Ascending aorta (tissue), 2 donors: Measurements from ENCODE around the gene CPA4. TPM values are rescaled to one million over a fixed set of nuclear protein-coding genes. Genes with fewer than 3 reads are reported as not detected.

Experiments
- DNase-seq, 2 donors: peaks; one replicate each; pipeline ENCODE4 v3.0.0-alpha.2; 2019; ENCODE audit warnings: low spot score in 2 of 2
- H3K27ac ChIP-seq, 2 donors: fragments of 200-600 bp; sonication (generic); one replicate each; pipeline ENCODE4 v1.5.1; 2016 to 2017; ENCODE audit warnings: mild to moderate bottlenecking in 1 of 2
- H3K27me3 ChIP-seq: fragments of 200-600 bp; sonication (generic); one replicate; pipeline ENCODE4 v1.5.1; 2017
- H3K36me3 ChIP-seq, 2 donors: fragments of 200-600 bp; sonication (generic); one replicate each; pipeline ENCODE4 v1.5.1; 2016
- H3K4me1 ChIP-seq, 2 donors: fragments of 200-600 bp; sonication (generic); one replicate each; pipeline ENCODE4 v1.5.1; 2016 to 2017; ENCODE audit warnings: mild to moderate bottlenecking in 1 of 2
- H3K4me3 ChIP-seq, 2 donors: fragments of 200-600 bp; sonication (generic); one replicate each; pipeline ENCODE4 v1.5.1; 2016 to 2017; ENCODE audit warnings: mild to moderate bottlenecking in 1 of 2
- H3K9me3 ChIP-seq, 2 donors: fragments of 200-600 bp; sonication (generic); one replicate each; pipeline ENCODE4 v1.5.1; 2016
- CTCF ChIP-seq, 3 experiments: fragments of 200-600 bp in 2 of 3; fragments of 450-650 bp in 1 of 3; sonication (generic) in 2 of 3; IDR thresholded peaks; one replicate each; pipeline ENCODE4 v1.5.1; 2016 to 2019; ENCODE audit warnings: antibody characterized with exemption in 3 of 3, mild to moderate bottlenecking in 1 of 3, moderate library complexity in 1 of 3
- intact Hi-C: fragments of 100-400 bp; cut with DNase I; formaldehyde crosslinking; loops from one replicate; pipeline ENCODE4 v1.15.1; 2023
- total RNA-seq: library from RNA; depleted of rRNA; stranded (reverse); fragments of >200 nt; gene quantifications from one replicate; pipeline ENCODE4 v1.1.0, GENCODE V29; 2016

The CPA4 gene
- total RNA-seq, 1 donor from 2014 or later = not detected

DNA sequence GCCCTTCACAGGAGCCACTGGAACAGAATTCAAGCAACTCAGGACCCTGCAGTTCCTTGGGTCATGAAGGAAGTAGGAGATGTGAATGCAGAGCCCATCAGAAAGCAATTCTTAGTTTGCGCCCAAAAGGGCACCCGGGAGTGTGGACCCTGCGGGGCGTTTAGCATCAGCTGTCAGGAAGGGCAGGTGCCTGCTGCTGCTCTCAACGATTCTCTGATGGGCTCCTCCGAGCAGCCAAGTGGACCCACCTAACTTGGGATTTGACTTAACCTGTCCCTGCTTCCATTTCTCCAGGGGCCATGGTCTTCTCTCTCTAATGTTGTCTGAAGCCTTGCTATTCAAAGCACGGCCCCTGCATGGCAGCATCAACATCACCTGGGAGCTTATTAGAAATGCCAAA is 68.7 kb downstream of the CPA4 start:
- Histone ChIP-seq H3K9me3 (peaks cover 0 to 5% of the 10 kb centered on the region in 2 donors), H3K4me1 (peaks cover 0 to 21% of the 10 kb centered on the region in 2 donors), H3K36me3 (no peaks in the 10 kb centered on the region), H3K27me3 (no peaks in the 10 kb centered on the region), H3K4me3 (no peak overlapping the region), H3K27ac (no peak overlapping the region)
- intact Hi-C loops = loop anchor here (5.0 to 10.0 kb wide), 2 partner anchors 36 to 303 kb away; partner anchors contain the start of gene COPG2
- no peak for TF ChIP-seq CTCF (IDR thresholded peaks at IDR 0.05)
- DNase-seq = peak in 1 of 2 donors; percentile 31

- intact Hi-C loops = loop anchor here (5.0 to 10.0 kb wide), 2 partner anchors 35 to 302 kb away; partner anchors contain the start of gene COPG2
- no peak for DNase-seq
- TF ChIP-seq CTCF (IDR thresholded peaks at IDR 0.05) = no peak
Measured at GRCh38 chr7:130362251-130362816, 69.4 kb downstream of the CPA4 start.

GRCh38 chr7:130363026-130363847 is 70.3 kb downstream of the CPA4 start:
- TF ChIP-seq CTCF (IDR thresholded peaks at IDR 0.05) = no peak
- no peak overlapping the region for H3K4me3 ChIP-seq
- H3K9me3 ChIP-seq = peaks cover 0 to 5% of the 10 kb centered on the region in 2 donors
- H3K27ac ChIP-seq = peak overlapping the region; percentile 52 to 56
- peaks cover 0 to 10% of the 10 kb centered on the region in 2 donors for H3K4me1 ChIP-seq
- H3K27me3 ChIP-seq = no peaks in the 10 kb centered on the region
- peak; percentile 41 to 87 for DNase-seq
- no peaks in the 10 kb centered on the region for H3K36me3 ChIP-seq
- intact Hi-C loops = loop anchor here (5.0 to 10.0 kb wide), 2 partner anchors 34 to 302 kb away; partner anchors contain the start of gene COPG2

More at GRCh38 chr7:130362251-130362816, 69.4 kb downstream of the CPA4 start:
- Histone ChIP-seq H3K4me3 (no peak overlapping the region), H3K27me3 (no peaks in the 10 kb centered on the region), H3K27ac (no peak overlapping the region), H3K4me1 (peaks cover 0 to 14% of the 10 kb centered on the region in 2 donors), H3K36me3 (no peaks in the 10 kb centered on the region), H3K9me3 (peaks cover 0 to 5% of the 10 kb centered on the region in 2 donors)

- no peak for TF ChIP-seq CTCF (IDR thresholded peaks at IDR 0.05)
- H3K27me3 ChIP-seq = no peaks in the 10 kb centered on the region
- peak overlapping the region in 1 of 2 donors; percentile 52 for H3K27ac ChIP-seq
- DNase-seq = no peak
- no peak overlapping the region for H3K4me3 ChIP-seq
- intact Hi-C loops = loop anchor here (5.0 to 10.0 kb wide), 2 partner anchors 33 to 300 kb away; partner anchors contain the start of gene COPG2
- H3K36me3 ChIP-seq = no peaks in the 10 kb centered on the region
- H3K4me1 ChIP-seq = peaks cover 4 to 14% of the 10 kb centered on the region in 2 donors
- H3K9me3 ChIP-seq = peaks cover 0 to under 1% of the 10 kb centered on the region in 2 donors
Measured at GRCh38 chr7:130364451-130364850, 71.5 kb downstream of the CPA4 start.

GRCh38 chr7:130365088-130365487 is 72.1 kb downstream of the CPA4 start:
- intact Hi-C loops = loop anchor here (10.0 kb wide), 1 partner anchor 300 kb away; the partner anchor contains the start of gene COPG2
- Histone ChIP-seq H3K4me3 (no peak overlapping the region), H3K9me3 (no peaks in the 10 kb centered on the region), H3K4me1 (peaks cover 4 to 20% of the 10 kb centered on the region in 2 donors), H3K27ac (no peak overlapping the region), H3K27me3 (no peaks in the 10 kb centered on the region), H3K36me3 (no peaks in the 10 kb centered on the region)
- no peak for TF ChIP-seq CTCF (IDR thresholded peaks at IDR 0.05)
- DNase-seq = no peak
